Activated CD4-positive, alpha-beta memory T cell treated with anti-CD3 and anti-CD28 coated beads, Interleukin-2, amount 10 ng/mL, durations not matched to agents 7 days and 5 days (primary cell): ENCODE results near the gene BTAF1. TPM values are rescaled to one million over a fixed set of nuclear protein-coding genes. Genes with fewer than 3 reads are reported as not detected.

ENCODE experiments used
- CTCF ChIA-PET: fragments of 350-600 bp; sonication (Branson Sonifier 250); formaldehyde crosslinking; loops from one replicate; lab custom pipeline; 2021; ENCODE audit warnings: antibody characterized with exemption, inconsistent platforms; lab: Charles Lee
- POLR2A ChIA-PET: fragments of 350-600 bp; sonication (Branson Sonifier 250); formaldehyde crosslinking; loops from one replicate; lab custom pipeline; 2021; ENCODE audit warnings: antibody characterized with exemption; lab: Charles Lee
- DNase-seq: peaks from one replicate; pipeline ENCODE4 v3.0.0-alpha.2; 2020
- H3K27ac Mint-ChIP-seq: one replicate; pipeline ENCODE4 v1.8.0; 2021; ENCODE audit warnings: mild to moderate bottlenecking, mixed read lengths
- H3K27me3 Mint-ChIP-seq: one replicate; pipeline ENCODE4 v1.8.0; 2021; ENCODE audit warnings: mixed read lengths
- H3K36me3 Mint-ChIP-seq: one replicate; pipeline ENCODE4 v1.8.0; 2021; ENCODE audit warnings: low read depth, mixed read lengths
- H3K4me1 Mint-ChIP-seq: one replicate; pipeline ENCODE4 v1.8.0; 2021; ENCODE audit warnings: mixed read lengths
- H3K4me3 Mint-ChIP-seq: one replicate; pipeline ENCODE4 v1.8.0; 2021; ENCODE audit warnings: mild to moderate bottlenecking, mixed read lengths
- H3K9me3 Mint-ChIP-seq: one replicate; pipeline ENCODE4 v1.8.0; 2021; ENCODE audit warnings: mixed read lengths
- total RNA-seq, 2 experiments: library from RNA; stranded (reverse); gene quantifications; one replicate each; pipeline ENCODE4 v1.2.3, GENCODE V29; 2021

Gene BTAF1
- total RNA-seq, 2 experiments from 2014 or later = 51.3 to 54.9 TPM

DNA sequence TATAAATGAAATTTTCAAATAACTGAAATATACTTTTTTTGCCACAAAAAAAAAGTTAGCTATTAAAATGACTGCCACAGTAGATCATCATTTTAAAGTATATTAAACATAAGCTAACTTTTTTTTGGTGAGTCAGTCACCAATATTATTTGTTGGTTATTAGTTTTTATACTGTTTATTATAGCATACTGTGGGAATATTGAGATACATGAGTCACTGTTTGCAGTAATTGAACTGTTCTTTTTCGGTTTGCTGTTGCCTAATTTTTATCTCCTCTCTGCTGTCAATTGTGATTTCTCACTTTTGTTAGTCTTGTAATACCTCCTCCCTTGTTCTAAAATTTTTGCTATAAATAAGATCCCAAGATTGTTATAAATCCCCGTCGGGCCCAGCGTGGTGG, 45.7 kb downstream of the BTAF1 start:
- ChIA-PET POLR2A (no interaction called here), CTCF (no interaction called here)
- Mint-ChIP-seq H3K9me3 (no peaks in the 10 kb centered on the region), H3K27me3 (no peaks in the 10 kb centered on the region), H3K4me3 (no peak overlapping the region), H3K27ac (no peak overlapping the region), H3K4me1 (peaks cover 11% of the 10 kb centered on the region), H3K36me3 (peaks cover 74% of the 10 kb centered on the region)
- no peak for DNase-seq

GRCh38 chr10:91974960-91975359, 51.4 kb downstream of the BTAF1 start:
- CTCF ChIA-PET = no interaction called here
- Mint-ChIP-seq H3K4me1 (peaks cover 21% of the 10 kb centered on the region), H3K4me3 (no peak overlapping the region), H3K36me3 (peaks cover 76% of the 10 kb centered on the region), H3K27ac (no peak overlapping the region), H3K27me3 (no peaks in the 10 kb centered on the region), H3K9me3 (no peaks in the 10 kb centered on the region)
- POLR2A ChIA-PET = no interaction called here
- no peak for DNase-seq

GRCh38 chr10:91975438-91975837, 51.9 kb downstream of the BTAF1 start:
- CTCF ChIA-PET = no interaction called here
- peaks cover 76% of the 10 kb centered on the region for H3K36me3 Mint-ChIP-seq

DNA sequence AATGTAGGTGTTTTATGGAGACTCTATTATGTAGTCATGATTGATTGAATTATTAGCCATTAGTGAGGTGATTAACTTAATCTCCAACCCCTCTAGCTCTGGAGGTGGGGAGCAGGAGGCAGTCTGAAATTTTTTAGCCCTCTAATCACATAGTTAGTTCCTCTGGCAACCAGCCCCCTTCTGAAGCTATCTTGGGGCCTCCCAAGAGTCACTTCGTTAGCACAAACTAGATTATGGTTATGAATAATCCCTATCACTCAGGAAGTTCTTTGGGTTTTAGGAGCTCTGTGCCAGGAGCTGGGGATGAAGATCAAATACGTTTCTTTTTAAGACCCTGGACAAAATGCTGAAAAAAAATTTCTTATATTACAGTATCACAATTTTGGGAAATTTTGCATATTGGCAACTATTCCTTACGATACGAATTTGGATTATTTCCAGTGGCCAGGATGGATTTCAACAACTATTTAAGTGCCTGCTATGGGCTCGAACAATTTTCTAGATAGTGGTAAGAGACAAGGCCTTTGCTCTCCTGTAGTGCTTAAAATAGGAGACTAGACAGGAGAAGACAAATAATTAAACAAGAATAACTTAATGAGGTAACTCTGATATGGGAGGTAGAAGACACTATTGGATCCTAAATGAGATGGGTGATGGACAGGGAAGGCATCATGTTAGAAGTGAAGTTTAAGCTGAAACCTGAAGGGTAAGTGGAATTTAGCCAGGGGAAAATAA, 52.9 kb downstream of the BTAF1 start:
- peaks cover 21% of the 10 kb centered on the region for H3K4me1 Mint-ChIP-seq
- peaks cover 74% of the 10 kb centered on the region for H3K36me3 Mint-ChIP-seq
- no peak overlapping the region for H3K27ac Mint-ChIP-seq
- no peak for DNase-seq
- H3K27me3 Mint-ChIP-seq = no peaks in the 10 kb centered on the region
- H3K9me3 Mint-ChIP-seq = no peaks in the 10 kb centered on the region
- POLR2A ChIA-PET = no interaction called here
- CTCF ChIA-PET = no interaction called here
- no peak overlapping the region for H3K4me3 Mint-ChIP-seq

More at GRCh38 chr10:91975438-91975837, 51.9 kb downstream of the BTAF1 start:
- Mint-ChIP-seq H3K27ac (no peak overlapping the region), H3K4me3 (no peak overlapping the region), H3K9me3 (no peaks in the 10 kb centered on the region), H3K27me3 (no peaks in the 10 kb centered on the region), H3K4me1 (peaks cover 21% of the 10 kb centered on the region)
- DNase-seq = no peak
- POLR2A ChIA-PET = no interaction called here

DNA sequence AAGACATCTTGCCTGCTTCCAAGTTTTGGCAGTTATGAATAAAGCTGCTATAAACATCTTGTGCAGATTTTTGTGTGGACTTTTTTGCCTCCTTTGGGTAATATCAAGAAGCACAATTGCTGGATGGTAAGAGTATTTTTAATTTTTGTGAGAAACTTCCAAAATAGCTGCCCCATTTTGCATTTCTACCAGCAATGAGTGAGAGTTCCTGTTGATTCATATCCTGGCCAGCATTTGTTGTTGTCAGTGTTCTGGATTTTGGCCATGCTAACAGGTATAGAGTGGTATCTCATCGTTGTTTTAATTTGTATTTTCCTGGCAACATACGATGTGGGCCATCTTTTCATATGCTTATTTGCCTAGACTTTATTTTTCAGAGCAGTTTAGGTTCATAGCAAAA, 53.9 kb downstream of the BTAF1 start:
- Mint-ChIP-seq H3K27me3 (no peaks in the 10 kb centered on the region), H3K27ac (no peak overlapping the region), H3K4me1 (peaks cover 21% of the 10 kb centered on the region), H3K4me3 (no peak overlapping the region), H3K36me3 (peaks cover 70% of the 10 kb centered on the region), H3K9me3 (no peaks in the 10 kb centered on the region)
- ChIA-PET CTCF (no interaction called here), POLR2A (no interaction called here)
- DNase-seq = no peak

GRCh38 chr10:91978585-91978984, 55.0 kb downstream of the BTAF1 start:
- ChIA-PET POLR2A (no interaction called here), CTCF (interaction anchor here (0.6 kb wide), 1 partner anchor 350 kb away, joined by 4 read pairs; no protein-coding TSS in a partner anchor)
- no peak for DNase-seq
- Mint-ChIP-seq H3K4me3 (no peak overlapping the region), H3K4me1 (peaks cover 24% of the 10 kb centered on the region), H3K36me3 (peaks cover 73% of the 10 kb centered on the region), H3K27me3 (no peaks in the 10 kb centered on the region), H3K27ac (no peak overlapping the region), H3K9me3 (no peaks in the 10 kb centered on the region)

DNA sequence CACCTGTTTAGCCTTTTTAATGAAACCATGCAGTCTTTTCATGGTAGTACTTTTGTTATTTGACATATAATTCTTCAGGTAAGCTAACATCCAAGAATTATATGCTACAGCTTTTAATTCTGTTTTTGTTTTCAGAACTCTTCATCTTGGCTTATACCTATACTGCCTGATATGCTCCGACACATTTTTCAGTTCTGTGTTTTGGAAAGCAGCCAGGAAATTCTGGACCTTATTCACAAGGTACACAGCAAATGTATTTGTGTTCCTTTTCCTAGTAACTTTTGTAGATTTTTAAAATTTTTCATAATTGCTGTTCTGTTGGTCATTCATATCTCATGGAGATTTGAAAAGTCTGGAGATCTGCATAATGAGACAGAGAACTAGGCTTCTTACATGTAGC, 56.7 kb downstream of the BTAF1 start:
- no peak overlapping the region for H3K27ac Mint-ChIP-seq
- no peak overlapping the region for H3K4me3 Mint-ChIP-seq
- CTCF ChIA-PET = no interaction called here
- peaks cover 24% of the 10 kb centered on the region for H3K4me1 Mint-ChIP-seq
- peaks cover 77% of the 10 kb centered on the region for H3K36me3 Mint-ChIP-seq
- DNase-seq = no peak
- peaks cover 2% of the 10 kb centered on the region for H3K9me3 Mint-ChIP-seq
- POLR2A ChIA-PET = no interaction called here
- H3K27me3 Mint-ChIP-seq = no peaks in the 10 kb centered on the region

- CTCF ChIA-PET = no interaction called here
- no peaks in the 10 kb centered on the region for H3K27me3 Mint-ChIP-seq
- H3K27ac Mint-ChIP-seq = no peak overlapping the region
- H3K9me3 Mint-ChIP-seq = peaks cover 4% of the 10 kb centered on the region
- H3K4me3 Mint-ChIP-seq = no peak overlapping the region
- H3K36me3 Mint-ChIP-seq = peaks cover 76% of the 10 kb centered on the region
- H3K4me1 Mint-ChIP-seq = peaks cover 24% of the 10 kb centered on the region
- no peak for DNase-seq
- POLR2A ChIA-PET = interaction anchor here (0.9 kb wide), 1 partner anchor 59 kb away, joined by 3 read pairs; no protein-coding TSS in a partner anchor
These were observed 59.8 kb downstream of the BTAF1 start for GRCh38 chr10:91983416-91983815.

DNA sequence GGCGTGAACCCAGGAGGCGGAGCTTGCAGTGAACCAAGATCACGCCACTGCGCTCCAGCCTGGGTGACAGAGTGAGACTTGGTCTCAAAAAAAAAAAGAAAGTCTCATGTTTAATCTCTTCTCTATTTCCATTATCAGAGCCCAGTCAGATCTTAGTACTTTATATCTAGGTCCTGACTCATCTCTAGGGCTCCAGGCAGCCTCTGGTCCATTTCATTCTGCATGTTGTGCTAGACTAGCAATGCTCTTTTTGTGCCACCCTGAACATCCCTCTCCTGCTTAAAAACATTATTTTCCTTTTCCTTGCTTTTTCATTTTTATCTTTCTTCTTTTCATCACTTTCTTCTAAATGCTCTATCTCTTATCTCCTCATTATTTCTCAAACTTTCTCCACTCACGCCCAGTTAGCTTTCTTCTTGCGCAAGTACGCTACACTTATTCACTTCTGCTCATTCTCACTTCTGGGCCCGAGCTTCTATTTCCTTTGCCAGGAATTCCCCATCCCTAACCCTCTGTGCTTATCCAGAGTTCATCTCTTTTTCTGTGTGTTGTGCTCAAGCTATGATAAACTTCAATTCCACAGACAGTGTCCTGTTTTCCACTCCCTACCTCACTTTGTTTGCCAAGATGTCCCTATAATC, 63.9 kb downstream of the BTAF1 start:
- Mint-ChIP-seq H3K27me3 (no peaks in the 10 kb centered on the region), H3K4me1 (peaks cover 24% of the 10 kb centered on the region), H3K4me3 (no peak overlapping the region), H3K36me3 (peaks cover 69% of the 10 kb centered on the region), H3K27ac (no peak overlapping the region), H3K9me3 (peaks cover 4% of the 10 kb centered on the region)
- DNase-seq = no peak
- ChIA-PET POLR2A (no interaction called here), CTCF (no interaction called here)

DNA sequence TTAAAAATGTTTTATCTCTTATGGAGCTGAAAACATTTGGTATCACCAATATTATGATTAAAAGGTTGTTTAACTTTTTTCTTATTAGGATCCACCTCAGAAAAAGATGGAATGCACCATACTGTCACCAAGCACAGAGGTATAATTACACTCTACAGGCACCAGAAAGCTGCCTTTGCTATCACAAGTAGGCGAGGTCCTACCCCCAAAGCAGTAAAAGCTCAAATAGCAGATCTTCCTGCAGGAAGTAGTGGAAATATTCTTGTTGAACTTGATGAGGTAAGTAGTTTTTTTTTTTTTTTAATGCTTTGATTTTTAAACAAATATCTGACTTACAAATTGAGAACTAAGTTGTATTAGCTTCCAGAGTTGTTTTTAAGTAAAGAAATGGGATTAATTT, 68.5 kb downstream of the BTAF1 start:
- H3K4me1 Mint-ChIP-seq = peaks cover 5% of the 10 kb centered on the region
- H3K9me3 Mint-ChIP-seq = no peaks in the 10 kb centered on the region
- ChIA-PET POLR2A (no interaction called here), CTCF (no interaction called here)
- H3K4me3 Mint-ChIP-seq = no peak overlapping the region
- H3K36me3 Mint-ChIP-seq = peaks cover 50% of the 10 kb centered on the region
- H3K27ac Mint-ChIP-seq = no peak overlapping the region
- no peak for DNase-seq
- no peaks in the 10 kb centered on the region for H3K27me3 Mint-ChIP-seq

GRCh38 chr10:91996266-91996665, 72.7 kb downstream of the BTAF1 start:
- ChIA-PET CTCF (no interaction called here), POLR2A (no interaction called here)
- no peak for DNase-seq
- no peaks in the 10 kb centered on the region for H3K4me1 Mint-ChIP-seq
- no peaks in the 10 kb centered on the region for H3K9me3 Mint-ChIP-seq
- no peak overlapping the region for H3K27ac Mint-ChIP-seq
- no peak overlapping the region for H3K4me3 Mint-ChIP-seq
- no peaks in the 10 kb centered on the region for H3K27me3 Mint-ChIP-seq
- peaks cover 60% of the 10 kb centered on the region for H3K36me3 Mint-ChIP-seq

DNA sequence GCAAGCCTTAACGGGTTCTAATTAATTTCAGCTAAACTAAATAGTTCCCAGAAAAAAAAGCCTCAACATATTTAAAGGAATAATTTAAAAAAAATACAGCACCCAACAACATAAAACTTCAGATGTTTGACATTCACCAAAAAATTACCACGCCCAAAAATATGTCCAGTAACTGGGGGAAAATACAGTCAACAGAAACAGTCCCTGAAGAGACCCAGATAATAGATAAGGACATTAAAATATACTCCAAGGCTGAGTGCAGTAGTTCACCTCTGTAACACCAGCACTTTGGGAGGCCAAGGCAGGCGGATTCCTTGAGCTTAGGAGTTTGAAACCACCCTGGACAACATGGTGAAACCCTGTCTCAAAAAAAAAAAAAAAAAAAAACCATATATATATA, 78.0 kb downstream of the BTAF1 start:
- Mint-ChIP-seq H3K27me3 (no peaks in the 10 kb centered on the region), H3K27ac (no peak overlapping the region), H3K9me3 (no peaks in the 10 kb centered on the region), H3K36me3 (peaks cover 78% of the 10 kb centered on the region), H3K4me3 (no peak overlapping the region), H3K4me1 (no peaks in the 10 kb centered on the region)
- POLR2A ChIA-PET = interaction anchor here (1.2 kb wide), 1 partner anchor 8 kb away, joined by 3 read pairs; no protein-coding TSS in a partner anchor
- DNase-seq = no peak
- CTCF ChIA-PET = no interaction called here

- Mint-ChIP-seq H3K27ac (no peak overlapping the region), H3K36me3 (peaks cover 76% of the 10 kb centered on the region), H3K27me3 (no peaks in the 10 kb centered on the region), H3K4me1 (no peaks in the 10 kb centered on the region), H3K4me3 (no peak overlapping the region), H3K9me3 (no peaks in the 10 kb centered on the region)
- ChIA-PET CTCF (no interaction called here), POLR2A (no interaction called here)
- DNase-seq = no peak
These were observed 78.4 kb downstream of the BTAF1 start for GRCh38 chr10:92001995-92002394.
